SK-N-SH (cell line): ENCODE data around the gene PTGDS.

Source experiments
- CTCF ChIP-seq: fragments of 200-600 bp; sonication (generic); IDR thresholded peaks from 2 replicates; pipeline ENCODE4 v1.6.1; 2017; ENCODE audit warnings: antibody characterized with exemption, mild to moderate bottlenecking, moderate library complexity
- EP300 ChIP-seq, 2 experiments: IDR thresholded peaks; 2 replicates each; pipeline versions ENCODE4 v1.4.0 to v1.6.1; 2012; ENCODE audit warnings: borderline replicate concordance in 1 of 2, low read depth in 1 of 2, low read length in 1 of 2
- EZH2phosphoT487 ChIP-seq: fragments of 200-600 bp; sonication (generic); IDR thresholded peaks from 2 replicates; pipeline ENCODE4 v1.6.1; 2017; ENCODE audit warnings: low read depth, mixed run types, mild to moderate bottlenecking, antibody characterized with exemption, moderate library complexity, borderline replicate concordance
- POLR2AphosphoS5 ChIP-seq: IDR thresholded peaks from 2 replicates; pipeline ENCODE4 v1.6.1; 2012; ENCODE audit warnings: low read depth, low read length
- REST ChIP-seq: IDR thresholded peaks from 2 replicates; pipeline ENCODE4 v1.6.1; 2012; ENCODE audit warnings: mild to moderate bottlenecking, low read depth, low read length, moderate library complexity
- RFX5 ChIP-seq: IDR thresholded peaks from 2 replicates; pipeline ENCODE4 v1.6.1; 2012; ENCODE audit warnings: mild to moderate bottlenecking, improper control_type of control experiment, low read length
- SIN3A ChIP-seq: IDR thresholded peaks from 2 replicates; pipeline ENCODE4 v1.6.1; 2012; ENCODE audit warnings: low read depth, mild to moderate bottlenecking, low read length, moderate library complexity, borderline replicate concordance
- TAF1 ChIP-seq: IDR thresholded peaks from 2 replicates; pipeline ENCODE4 v1.6.1; 2012; ENCODE audit warnings: low read depth, mild to moderate bottlenecking, low read length, moderate library complexity, borderline replicate concordance
- USF2 ChIP-seq: fragments of 150-350 bp; IDR thresholded peaks from 2 replicates; pipeline ENCODE4 v1.6.1; 2017; ENCODE audit warnings: antibody characterized with exemption, low read length, low read depth, borderline replicate concordance
- ZBTB33 ChIP-seq: IDR thresholded peaks from 2 replicates; pipeline ENCODE4 v1.4.0; 2012; ENCODE audit warnings: low read depth, borderline replicate concordance

- TF ChIP-seq CTCF = no peak
- TF ChIP-seq TAF1 = no peak
- TF ChIP-seq REST = no peak
- TF ChIP-seq EZH2phosphoT487 = no peak
- TF ChIP-seq EP300 (IDR thresholded peaks at IDR 0.05; ENCODE audit: borderline replicate concordance in 1 of 2, low read depth in 1 of 2, low read length in 1 of 2) = no peak
- TF ChIP-seq SIN3A = no peak
- no peak for TF ChIP-seq USF2
- TF ChIP-seq ZBTB33 = no peak
- TF ChIP-seq POLR2AphosphoS5 = no peak
- no peak for TF ChIP-seq RFX5
These were observed 21.4 kb upstream of the PTGDS start for GRCh38 chr9:136955943-136956335.
